GM19240 (cell line): Measurements from ENCODE around the gene EDEM3.

Experiments
- DNase-seq: peaks from one replicate; pipeline ENCODE4 v3.0.0; 2011; ENCODE audit warnings: low spot score; ENCODE audit not compliant: insufficient read length

The EDEM3 gene

GRCh38 chr1:184640505-184640904 lies 114.2 kb downstream of the EDEM3 start:
- no peak for DNase-seq
